ENCODE results near the gene LGR4.
A peak's percentile ranks its signal among the peaks of the same experiment; 100 is the strongest.

The LGR4 gene

DNA sequence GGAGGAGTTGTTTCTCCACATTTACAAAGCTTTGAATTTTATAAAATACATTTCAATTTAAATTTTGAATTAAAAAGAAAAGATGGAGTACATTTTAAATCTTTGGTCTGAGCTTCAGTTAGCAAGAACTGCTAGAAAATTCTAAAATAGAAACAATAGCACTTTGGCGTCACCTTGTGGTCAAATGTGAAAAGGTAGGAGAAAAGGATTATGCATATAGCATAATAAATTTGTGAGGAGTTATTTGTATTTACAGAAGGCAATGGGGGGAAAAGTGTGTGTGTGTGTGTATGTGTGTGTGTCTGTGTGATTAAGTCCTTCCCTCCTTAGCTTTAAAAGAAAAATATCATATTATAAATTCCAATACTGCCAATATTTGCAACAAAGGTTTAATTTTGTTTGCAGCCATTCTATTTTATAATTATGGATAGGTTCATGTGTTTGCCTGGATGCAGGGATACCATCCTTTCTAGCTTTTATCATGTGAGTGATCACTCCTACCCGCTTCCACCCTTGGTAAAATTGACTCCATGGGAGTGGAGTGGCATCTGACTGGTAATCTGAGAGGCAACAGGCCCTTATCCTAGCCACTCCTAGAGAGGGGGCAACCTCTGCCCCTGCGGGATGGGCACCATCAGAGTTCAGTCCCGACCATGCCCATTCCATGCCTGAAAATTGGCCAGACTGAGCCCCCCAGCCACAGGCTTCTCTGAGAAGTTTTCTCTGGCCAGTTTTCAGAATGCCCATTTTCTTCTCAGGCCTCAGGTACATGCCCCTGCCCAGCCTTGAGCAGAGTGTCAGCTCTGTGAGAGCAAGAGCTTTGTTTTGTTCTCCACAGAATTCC is 13.6 kb upstream of the LGR4 start:
- DNase-seq = peak in 1 of 2 experiments; percentile 24

- no peak for DNase-seq
Measured at GRCh38 chr11:27482793-27483192, 10.2 kb upstream of the LGR4 start.

DNA sequence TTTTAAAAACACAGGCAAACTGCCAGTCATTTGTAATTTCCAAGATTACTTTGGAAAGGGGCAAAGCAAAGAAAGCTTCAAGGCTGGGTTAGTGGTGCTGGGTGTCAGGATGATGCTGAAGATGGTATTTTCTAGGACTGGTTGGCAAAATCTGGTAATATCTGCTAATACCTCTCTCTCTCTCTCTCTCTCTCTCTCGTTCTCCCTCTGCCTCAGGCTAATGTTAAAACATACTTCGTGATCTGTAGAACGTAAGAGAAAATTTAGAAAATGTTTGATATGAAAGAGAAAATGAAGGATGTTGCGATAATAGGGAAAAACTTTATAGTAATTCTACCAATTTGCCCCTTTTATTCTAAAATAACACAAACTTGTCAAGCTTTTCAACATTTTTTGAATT is 9.4 kb upstream of the LGR4 start:
- DNase-seq = no peak

DNA sequence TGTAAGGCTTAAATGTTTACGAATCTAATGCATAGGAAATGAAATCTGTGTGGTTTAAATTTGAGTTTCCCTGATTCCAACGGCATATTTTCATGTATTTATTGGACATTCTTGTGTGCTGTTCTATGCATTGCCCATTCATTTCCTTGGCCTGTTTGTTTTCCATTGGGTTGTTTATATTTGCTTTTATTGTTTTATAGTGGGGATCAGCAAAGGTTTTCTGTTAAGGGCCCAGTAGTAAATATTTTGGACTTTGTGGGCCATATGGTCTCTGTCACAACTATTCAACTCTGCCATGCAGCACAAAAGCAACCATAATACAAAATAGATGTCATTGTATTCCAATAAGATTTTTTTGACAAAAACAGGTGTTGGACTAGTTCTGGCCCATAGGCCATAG is 5.2 kb upstream of the LGR4 start:
- no peak for DNase-seq

- DNase-seq = no peak
Measured at GRCh38 chr11:27477243-27477642, 4.7 kb upstream of the LGR4 start.

DNA sequence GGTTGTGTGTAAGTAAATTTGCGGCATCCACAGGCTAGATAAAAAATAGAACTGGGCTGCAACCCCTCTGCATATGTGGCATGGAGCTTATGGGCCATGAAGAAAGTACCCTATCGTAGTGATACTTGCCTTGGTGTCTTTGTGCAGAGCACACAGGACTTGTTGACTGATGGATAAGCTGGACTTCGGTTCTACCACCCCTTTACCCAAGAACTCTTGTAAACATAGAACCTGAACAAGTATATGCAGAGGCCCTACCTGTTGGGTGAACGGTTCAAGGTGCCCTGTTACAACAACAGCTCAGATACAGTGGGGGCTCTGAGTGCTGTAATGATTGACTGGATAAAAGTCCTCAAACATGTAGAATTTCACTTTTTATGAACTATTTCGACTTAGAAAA is 3.0 kb upstream of the LGR4 start:
- no peak for DNase-seq

- no peak for DNase-seq
Measured at GRCh38 chr11:27473017-27473406, 422 bp upstream of the LGR4 start.

DNA sequence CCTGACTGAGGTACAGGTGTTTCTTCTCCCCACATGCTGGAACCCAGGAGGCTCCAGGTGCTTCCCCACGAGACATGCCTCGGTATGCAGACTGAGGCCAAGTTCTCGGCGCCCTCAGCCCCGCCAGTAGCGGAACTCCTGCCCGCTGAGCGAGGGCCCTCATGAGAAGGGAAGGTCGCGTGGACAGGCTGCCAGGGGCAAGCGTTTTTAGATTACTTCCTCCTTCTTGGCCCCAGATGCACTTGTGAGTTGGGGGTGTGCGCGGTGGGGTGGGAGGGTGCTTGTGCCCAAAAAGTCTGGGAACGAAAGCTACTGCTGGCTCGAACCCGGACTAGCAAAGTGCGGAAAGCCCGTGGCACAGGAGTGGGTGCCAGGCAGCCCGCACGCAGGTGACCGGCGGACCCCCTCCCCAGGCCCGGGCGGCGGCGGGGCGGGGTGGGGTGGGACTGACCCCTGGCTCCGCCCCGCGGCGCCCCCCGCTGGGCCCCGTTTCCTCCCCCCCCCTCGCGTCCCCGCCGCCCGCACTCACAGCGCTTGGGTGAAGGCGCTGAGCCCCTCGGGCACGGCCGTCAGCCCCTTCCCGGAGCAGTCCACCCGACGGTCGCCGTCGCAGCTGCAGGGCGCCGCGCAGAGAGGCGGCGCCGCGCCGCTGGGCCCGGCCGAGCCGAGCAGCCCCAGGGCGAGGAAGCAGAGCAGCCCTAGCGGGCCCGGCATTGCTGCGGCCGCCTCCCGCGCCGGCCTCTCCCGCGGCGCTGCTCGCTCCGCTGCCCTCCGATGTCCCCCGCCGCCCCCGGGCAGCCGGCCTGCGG is 797 bp downstream of the LGR4 start:
- DNase-seq = peak; percentile 11 to 12

DNA sequence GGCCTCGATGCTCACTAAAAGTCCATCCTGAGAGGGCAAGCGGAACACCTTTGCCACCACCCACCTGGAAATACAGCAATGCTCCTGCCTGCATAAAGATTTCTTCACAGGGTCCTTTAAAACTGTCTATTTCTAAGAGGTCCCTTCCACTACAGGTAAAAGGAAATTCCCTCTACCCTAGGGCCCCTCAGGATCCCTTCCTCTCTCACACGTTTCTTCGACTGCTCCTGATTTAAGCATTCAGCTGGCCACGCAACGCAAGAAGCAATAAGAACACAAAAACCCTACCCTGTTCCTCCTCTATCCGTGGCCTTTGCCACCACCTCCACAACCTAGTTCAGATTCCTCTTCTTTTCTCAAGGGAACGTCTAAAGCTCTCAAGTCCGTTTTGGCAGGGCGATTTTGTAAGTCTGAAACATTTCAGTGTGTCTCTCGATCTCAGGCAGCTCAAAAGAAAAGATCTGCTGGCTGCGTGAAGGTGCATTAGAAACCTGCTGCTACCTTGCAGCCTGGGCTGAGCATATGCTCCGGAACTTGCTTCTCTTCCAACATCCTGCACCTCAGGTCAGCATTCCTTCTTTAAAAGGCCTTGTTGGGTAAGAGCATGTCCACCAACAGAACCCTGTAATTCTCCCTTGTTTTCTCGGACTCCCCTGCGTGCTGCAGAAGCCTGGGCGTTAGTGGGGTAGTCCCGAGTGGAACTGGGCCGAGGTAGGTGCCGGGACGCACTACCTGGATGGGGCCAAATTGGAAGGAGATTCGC is 1.6 kb downstream of the LGR4 start:
- no peak for DNase-seq

GRCh38 chr11:27470166-27470565 is 2.4 kb downstream of the LGR4 start:
- no peak for DNase-seq

DNA sequence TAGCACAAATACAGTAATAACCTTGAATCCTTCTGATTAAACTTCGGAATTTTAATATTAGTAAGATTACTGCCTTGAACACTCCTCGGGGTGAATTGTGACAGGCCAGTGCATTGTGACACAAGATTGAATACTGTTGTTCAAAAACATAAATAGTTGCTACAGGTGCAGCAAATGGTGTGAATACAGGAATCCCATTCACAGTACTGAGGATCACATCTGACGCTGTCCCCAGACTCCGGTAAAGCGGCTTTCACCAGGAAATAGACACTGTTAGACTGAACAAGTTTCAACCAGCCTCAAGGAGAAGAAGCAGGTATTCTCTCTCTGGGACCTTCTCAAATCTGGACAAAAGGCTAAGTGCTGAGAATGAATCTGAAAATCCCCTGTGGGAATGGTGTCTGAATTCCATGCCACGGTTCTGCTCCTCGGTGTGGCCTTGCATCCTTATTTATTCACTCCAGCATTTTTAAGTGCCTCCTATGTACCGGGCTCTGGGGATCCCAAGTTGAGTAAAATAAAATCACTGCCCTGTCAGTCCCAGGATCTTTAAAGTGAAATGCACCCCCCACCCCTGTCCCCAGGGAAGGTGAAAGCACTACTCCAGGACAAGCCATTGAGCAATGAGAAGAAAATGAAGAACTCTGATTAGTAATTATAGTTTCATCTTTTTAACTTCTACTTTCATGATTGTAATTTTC is 3.4 kb downstream of the LGR4 start:
- no peak for DNase-seq

GRCh38 chr11:27468209-27468994 is 4.2 kb downstream of the LGR4 start:
- no peak for DNase-seq

DNA sequence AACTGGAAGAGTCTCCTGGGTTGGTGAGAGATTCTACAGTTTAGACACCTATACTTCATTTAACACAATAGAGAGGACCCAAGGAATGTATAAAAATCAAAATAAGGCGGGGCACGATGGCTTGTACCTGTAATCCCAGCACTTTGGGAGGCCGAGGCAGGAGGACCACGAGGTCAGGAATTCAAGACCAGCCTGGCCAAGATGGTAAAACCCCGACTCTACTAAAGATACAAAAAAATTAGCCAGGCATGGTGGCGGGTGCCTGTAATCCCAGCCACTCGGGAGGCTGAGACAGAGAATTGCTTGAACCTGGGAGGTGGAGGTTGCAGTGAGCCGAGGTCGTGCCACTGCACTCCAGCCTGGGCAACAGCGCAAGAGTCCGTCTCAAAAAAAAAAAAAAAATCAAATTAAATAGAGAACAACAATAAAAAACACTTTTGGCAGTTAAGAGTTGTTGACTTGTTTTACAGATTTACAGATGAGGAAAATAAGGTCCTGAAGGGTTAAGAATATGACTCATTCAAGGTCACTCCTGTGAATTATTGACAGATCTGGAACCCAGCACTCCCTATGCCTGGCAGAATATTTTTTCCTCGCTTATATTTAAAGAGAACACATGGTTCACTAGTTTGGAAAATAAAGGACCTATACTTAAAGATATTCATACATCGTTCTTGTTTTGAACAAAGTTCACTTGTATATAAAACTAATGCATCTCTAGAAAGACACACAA is 5.2 kb downstream of the LGR4 start:
- no peak for DNase-seq

DNA sequence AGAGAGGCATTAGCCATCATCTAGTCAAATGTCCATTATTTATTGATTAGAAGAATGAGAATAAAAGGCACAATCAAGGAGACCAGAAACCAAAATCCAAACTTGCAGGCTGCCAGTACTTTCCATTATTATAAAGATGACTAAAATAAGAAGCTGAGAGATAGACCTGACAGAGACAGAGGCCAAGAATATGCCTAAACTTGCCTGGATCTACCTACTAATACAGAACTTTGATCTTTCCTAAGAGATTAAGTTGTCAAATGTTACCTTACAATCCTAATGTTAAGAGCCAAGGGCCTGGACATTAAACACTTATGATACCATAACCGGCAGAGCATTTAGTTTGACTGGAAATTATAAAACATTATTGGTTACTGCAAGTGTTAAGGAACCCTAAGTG is 6.2 kb downstream of the LGR4 start:
- DNase-seq = no peak

DNA sequence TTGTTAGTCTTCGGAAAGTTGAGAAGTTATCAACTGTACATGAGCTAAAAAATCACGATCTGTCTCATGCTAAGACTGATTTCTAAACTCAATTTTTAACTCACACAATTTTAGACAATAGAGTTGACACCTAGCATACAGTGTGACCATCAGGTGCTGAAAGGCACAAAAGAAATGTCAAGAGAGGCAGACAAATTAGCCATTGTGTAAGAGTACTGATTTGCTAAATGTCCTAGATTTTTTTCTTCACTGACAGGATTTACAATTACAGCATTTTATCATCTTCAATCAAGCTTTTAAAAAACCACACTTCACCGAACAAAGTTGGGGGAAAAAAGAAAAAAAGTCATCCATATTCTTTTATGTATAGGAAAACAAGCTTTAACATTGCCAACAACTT is 7.0 kb downstream of the LGR4 start:
- DNase-seq = no peak

DNA sequence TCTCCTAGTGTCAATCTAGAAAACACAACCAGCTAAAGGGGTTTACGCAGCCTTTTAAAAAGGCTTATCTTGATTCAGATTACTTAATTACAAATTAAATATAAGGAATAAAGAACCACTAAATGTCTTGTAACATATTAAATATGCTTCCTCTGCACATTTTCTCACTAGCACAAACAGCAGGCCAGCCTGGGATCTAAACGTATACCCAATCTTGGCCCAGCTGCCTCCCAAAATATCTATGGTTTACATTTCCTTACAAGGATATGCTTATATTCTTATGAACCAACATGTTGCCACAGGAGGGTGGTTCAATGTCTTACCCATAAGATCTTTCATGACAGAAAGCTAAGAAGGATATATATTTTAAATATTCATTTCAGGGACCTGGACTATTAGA is 7.7 kb downstream of the LGR4 start:
- DNase-seq = no peak

DNA sequence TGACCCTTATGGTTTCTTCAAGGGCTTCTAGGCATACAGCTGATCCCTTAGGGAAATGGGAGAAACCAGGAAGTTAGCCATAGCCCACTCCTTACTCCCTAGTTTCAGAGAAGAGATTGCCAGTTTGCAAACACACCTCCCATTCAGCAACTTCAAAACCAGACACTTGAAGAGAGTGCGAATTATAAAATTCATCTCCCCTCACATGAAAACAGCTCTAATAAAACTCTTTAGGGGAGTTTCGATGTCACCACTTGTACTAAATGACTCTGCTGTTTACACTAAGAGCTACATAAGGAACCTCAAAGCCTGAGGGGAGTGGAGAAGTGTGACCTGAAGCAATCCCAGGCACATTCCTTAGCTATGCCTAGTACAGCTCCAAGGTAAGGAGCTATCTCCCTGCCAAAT is 8.3 kb downstream of the LGR4 start:
- DNase-seq = no peak

DNA sequence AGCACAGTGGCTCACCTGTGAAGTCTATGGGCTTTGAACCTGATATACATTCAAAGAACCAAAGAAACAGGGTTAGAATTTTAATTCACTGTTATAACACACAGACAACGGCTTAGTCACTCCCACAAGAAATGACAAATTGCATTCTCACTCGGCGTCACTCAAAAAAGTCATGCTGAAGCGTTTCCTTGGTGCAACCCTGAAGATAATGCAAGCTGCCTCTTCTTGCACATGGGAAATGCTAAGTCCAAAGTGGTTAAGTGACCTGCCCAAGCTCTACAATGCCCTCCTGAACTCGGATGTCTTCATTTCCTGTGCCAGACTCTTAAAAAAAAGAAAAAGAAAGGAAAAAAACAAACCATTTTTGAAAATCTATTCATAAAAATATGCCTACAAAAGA is 10.0 kb downstream of the LGR4 start:
- DNase-seq = no peak

DNA sequence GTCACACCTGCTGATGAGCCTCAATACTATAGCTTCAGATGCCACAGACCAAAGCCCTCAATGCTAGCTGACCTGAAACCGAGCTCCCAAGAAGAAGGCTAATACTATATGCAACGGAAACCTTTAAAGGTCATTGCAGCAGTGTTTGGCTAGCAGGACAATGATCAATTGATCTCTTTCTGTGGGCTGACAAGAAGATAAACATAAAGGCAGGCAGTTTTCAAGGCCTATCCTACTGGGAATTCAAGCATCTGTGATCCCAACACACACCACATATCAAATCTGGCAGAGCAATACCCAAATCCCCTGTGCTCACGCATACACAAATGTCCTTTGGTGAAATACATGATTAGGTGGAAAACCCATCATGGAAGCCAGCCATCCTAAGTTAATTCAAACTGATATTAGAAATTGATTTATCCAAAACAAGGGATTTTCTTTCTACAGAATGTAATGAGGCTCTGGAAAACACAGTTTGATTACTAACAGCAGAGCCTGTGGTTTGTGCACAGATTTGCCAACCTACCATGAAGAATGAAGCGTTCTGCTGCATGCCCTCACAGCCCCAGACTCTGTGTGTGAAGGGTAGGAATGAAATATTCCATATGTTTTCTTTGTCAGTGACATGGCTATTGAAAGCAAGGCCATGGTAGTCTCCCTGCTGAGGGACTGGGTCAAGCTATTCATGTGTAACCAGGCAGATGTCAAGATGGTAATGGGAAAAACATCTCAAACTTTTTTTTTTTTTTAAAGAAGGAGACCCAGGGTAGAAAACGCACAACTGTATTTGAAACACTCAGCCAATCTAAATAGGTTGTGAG is 12.2 kb downstream of the LGR4 start:
- no peak for DNase-seq

GRCh38 chr11:27459191-27459590 is 13.4 kb downstream of the LGR4 start:
- DNase-seq = no peak
